Lower leg skin (tissue), 3 donors: ENCODE results near the gene MCTP2.

Source experiments
- POLR2A ChIP-seq, 2 donors: fragments of 450-650 bp; IDR thresholded peaks; one replicate each; pipeline ENCODE4 v1.6.1; 2016 to 2017; ENCODE audit warnings: antibody characterized with exemption in 2 of 2, mild to moderate bottlenecking in 1 of 2, moderate library complexity in 1 of 2
- TF ChIP-seq, protein P1 (sequence below), 3 donors: fragments of 450-650 bp; IDR thresholded peaks; one replicate each; pipeline ENCODE4 v1.5.1; 2016; ENCODE audit warnings: antibody characterized with exemption in 3 of 3, mild to moderate bottlenecking in 3 of 3, moderate library complexity in 2 of 3

DNA sequence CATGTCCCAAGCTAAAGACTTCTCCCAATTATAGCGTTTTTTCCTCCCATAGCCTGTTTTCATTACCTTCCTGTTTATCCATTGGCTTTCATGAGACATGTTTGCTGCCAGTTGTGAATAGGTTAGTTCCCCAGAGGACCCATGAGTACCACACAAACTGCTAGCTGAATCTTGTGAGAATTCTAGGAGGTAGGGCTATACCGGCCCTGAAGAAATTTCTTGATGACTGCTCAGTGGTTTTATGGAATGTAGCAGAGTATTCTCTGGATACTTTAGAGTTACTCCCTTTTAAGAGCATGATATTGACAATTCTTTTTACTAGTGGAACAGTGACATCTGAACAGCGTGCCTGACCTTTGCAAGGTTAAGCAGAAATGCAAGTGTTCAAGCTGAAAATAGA, 210.4 kb downstream of the MCTP2 start:
- TF ChIP-seq, protein P1, sequence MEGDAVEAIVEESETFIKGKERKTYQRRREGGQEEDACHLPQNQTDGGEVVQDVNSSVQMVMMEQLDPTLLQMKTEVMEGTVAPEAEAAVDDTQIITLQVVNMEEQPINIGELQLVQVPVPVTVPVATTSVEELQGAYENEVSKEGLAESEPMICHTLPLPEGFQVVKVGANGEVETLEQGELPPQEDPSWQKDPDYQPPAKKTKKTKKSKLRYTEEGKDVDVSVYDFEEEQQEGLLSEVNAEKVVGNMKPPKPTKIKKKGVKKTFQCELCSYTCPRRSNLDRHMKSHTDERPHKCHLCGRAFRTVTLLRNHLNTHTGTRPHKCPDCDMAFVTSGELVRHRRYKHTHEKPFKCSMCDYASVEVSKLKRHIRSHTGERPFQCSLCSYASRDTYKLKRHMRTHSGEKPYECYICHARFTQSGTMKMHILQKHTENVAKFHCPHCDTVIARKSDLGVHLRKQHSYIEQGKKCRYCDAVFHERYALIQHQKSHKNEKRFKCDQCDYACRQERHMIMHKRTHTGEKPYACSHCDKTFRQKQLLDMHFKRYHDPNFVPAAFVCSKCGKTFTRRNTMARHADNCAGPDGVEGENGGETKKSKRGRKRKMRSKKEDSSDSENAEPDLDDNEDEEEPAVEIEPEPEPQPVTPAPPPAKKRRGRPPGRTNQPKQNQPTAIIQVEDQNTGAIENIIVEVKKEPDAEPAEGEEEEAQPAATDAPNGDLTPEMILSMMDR (IDR thresholded peaks at IDR 0.05), result no peak
- TF ChIP-seq POLR2A (IDR thresholded peaks at IDR 0.05), result no peak
